ENCODE results near the gene AOC2.
A peak's percentile ranks its signal among the peaks of the same experiment; 100 is the strongest.
"Not testable (repeated sequence)": the region's sequence is repeated elsewhere in the genome, so short reads cannot be mapped to it uniquely, and the experiment has no call there.

AOC2 gene

DNA sequence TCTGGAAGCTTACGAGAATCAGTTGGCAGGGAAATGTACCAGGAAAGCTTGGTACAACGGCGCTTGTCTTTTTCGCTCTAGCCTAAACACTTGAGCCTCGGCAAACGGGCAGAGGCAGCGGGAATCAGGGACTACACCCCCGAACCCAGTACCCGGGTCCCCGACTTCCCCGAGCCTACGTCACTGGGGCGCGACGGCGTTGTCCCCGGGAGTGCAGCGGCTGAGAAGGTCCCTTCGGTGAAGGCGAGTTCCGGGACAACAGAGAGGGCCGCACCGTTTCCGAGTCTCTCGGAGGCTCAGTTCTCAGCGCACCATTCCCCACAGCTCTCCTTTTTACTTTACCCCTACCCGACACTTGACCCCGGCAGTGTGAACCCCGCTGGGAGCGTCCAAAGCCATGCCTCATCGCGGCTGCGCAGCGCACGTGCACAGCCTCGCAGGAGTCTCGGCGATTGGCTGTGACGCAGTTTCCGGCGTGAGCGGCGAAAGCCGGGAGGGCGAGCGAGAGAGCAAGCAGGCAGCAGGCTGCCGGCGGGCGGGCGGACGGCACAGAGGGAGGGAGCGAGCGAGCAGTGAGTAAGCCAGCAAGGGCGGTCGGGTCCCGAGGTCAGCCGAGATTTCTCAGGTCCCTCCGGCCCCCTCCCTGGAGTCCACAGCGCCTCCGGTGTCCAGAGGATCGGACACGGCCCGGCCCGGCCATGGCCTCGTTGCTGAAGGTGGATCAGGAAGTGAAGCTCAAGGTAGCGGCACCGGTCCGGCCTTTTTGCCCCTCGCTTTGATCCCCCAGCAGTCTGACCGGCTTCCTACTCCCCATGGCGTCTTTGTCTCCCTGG lies 11.2 kb upstream of the AOC2 start, which contains the start of gene PSME3:
Gene PSME3, plus strand, starts transcription at position 464 of the 833 bp plus-strand sequence. Its CDS starts 235 bp downstream, at position 699.
- peak; percentile 91 for DNase-seq (ENCODE audit: low spot score)

DNA sequence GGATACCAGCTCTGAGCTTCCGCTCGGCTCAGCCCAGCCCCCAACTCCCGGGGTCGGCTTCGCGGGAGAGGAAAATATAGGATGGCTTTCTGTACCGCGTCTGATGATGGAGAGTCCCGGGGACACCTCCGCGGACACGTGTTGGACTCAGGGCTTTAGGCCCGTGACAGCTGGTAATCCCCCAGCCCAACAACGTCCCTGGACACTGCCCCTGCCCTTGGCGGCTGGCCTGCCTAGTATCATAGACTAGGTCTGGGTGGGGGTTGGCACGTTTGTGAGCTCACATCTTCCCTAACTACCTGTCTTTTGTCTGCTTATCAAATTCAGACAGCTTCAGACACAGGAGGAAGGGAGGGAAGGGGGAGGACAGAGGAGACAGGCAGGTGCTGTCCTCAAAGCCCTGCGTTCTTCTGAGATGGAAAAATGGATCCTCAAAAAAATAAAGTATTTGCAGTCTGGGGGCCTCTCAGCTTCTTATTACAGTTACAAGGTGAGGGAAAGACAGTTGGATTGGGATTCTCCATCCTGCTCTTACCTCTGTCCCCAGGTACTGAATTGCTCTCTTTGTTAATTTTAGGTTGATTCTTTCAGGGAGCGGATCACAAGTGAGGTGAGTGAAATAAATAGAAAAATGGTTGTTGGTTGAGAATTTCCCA lies 10.5 kb upstream of the AOC2 start:
- no peak for DNase-seq (ENCODE audit: low spot score)

- no peak for DNase-seq (ENCODE audit: low spot score)
These were observed 8.6 kb upstream of the AOC2 start for GRCh38 chr17:42835732-42836131.

DNA sequence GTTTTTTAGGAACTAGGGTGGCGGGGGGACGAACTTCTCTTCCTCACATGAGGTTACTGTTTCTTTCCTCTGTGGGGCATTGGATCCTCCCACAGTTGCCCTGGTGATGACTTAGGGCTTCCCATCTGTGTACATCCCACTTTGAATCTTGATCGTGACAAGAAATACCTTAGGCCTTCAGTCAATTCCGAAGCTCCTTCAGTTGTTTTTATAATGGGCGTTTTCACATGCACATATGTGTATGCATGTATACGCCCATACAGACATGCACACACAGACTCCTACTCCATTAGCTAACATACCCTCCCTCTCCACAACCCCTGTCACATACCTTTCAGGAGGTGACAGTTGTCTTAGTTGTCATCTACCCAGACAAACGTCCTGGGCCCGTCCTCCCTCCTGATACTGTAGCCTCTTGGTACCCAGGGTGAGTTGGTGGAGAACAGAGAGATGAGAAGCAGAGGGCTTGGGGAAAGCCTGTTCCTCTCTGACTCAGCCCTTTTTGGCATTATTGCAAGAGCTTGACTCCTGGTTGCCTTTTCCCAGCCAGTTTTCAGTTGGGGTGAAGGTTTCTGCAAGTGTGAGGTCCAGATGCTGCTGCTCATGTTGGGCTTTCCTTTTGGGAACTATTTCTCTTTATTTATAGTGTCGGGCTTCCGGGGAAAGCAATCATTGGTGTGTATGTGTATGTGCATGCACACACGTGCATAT lies 2.2 kb upstream of the AOC2 start:
- DNase-seq (ENCODE audit: low spot score), result no peak

DNA sequence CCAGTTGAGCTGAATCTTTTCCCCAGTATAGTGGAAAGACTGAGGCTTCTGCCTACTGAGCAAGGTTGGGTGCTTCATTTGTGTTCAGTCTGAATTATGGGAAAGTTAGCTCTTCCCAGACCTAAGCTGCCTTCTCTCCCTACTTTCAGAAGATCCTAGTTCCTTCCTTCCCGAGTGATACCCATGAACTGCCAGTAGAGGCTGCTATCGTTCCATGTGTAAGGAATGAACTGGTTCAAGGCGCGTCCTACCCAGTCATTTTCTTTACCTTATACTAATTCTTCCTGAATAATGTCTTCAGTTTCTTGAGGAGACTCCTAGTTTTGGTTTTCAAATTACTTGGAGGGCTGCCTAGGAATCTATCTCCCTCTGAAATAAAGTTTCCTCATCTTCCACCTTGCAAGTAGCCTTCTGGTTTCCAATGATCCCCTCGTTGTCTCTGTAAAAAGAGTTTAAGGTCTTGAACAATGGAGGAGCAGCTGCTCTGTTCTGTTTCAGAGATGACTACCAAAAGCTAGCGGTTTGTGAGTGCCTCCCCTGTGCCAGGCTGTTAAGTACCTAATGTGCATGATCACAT lies 934 bp upstream of the AOC2 start:
- peak; percentile 67 for DNase-seq (ENCODE audit: low spot score)

DNA sequence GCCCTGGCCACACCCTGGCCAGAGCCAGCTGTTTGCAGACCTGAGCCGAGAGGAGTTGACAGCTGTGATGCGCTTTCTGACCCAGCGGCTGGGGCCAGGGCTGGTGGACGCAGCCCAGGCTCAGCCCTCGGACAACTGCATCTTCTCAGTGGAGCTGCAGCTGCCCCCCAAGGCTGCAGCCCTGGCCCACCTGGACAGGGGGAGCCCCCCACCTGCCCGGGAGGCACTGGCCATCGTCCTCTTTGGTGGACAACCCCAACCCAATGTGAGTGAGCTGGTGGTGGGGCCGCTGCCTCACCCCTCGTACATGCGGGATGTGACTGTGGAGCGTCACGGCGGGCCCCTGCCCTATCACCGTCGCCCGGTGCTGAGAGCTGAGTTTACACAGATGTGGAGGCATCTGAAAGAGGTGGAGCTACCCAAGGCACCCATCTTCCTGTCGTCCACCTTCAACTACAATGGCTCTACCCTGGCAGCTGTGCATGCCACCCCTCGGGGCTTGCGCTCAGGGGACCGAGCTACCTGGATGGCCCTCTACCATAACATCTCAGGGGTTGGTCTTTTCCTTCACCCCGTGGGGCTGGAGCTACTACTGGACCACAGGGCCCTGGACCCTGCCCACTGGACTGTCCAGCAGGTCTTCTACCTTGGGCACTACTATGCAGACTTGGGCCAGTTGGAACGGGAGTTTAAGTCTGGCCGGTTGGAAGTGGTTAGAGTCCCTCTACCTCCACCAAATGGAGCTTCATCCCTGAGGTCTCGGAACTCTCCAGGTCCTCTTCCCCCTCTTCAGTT lies 578 bp downstream of the AOC2 start:
- DNase-seq (ENCODE audit: low spot score), result no peak

- no peak for DNase-seq (ENCODE audit: low spot score)
These were observed 1.2 kb downstream of the AOC2 start for GRCh38 chr17:42845556-42845917.

GRCh38 chr17:42845918-42846593 lies 1.7 kb downstream of the AOC2 start:
- DNase-seq (ENCODE audit: low spot score), result peak; percentile 45

- no peak for DNase-seq (ENCODE audit: low spot score)
These were observed 2.4 kb downstream of the AOC2 start for GRCh38 chr17:42846594-42847280.

GRCh38 chr17:42848093-42848492 lies 3.7 kb downstream of the AOC2 start:
- DNase-seq (ENCODE audit: low spot score), result no peak

DNA sequence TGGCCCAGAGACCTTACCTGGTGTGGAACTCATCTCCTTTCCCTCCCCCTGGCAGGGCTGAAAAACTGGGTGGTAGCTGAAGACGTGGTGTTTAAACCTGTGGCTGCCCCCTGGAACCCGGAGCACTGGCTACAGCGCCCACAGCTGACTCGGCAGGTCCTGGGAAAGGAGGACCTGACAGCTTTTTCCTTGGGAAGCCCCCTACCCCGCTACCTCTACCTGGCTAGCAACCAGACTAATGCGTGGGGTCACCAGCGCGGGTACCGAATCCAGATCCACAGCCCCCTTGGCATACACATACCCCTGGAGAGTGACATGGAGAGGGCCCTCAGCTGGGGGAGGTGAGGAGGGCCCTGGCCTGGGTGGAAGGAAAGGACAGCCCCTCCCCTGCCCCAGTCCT lies 4.7 kb downstream of the AOC2 start:
- no peak for DNase-seq (ENCODE audit: low spot score)

- DNase-seq (ENCODE audit: low spot score), result peak; percentile 58
These were observed 5.2 kb downstream of the AOC2 start for GRCh38 chr17:42849451-42850181.

GRCh38 chr17:42850954-42851353 lies 6.6 kb downstream of the AOC2 start, which contains the start of gene AOC3:
TSS of gene AOC3 (plus strand) at chr17:42851199. CDS start at chr17:42851344, 145 bp downstream.
- no peak for DNase-seq (ENCODE audit: low spot score)

DNA sequence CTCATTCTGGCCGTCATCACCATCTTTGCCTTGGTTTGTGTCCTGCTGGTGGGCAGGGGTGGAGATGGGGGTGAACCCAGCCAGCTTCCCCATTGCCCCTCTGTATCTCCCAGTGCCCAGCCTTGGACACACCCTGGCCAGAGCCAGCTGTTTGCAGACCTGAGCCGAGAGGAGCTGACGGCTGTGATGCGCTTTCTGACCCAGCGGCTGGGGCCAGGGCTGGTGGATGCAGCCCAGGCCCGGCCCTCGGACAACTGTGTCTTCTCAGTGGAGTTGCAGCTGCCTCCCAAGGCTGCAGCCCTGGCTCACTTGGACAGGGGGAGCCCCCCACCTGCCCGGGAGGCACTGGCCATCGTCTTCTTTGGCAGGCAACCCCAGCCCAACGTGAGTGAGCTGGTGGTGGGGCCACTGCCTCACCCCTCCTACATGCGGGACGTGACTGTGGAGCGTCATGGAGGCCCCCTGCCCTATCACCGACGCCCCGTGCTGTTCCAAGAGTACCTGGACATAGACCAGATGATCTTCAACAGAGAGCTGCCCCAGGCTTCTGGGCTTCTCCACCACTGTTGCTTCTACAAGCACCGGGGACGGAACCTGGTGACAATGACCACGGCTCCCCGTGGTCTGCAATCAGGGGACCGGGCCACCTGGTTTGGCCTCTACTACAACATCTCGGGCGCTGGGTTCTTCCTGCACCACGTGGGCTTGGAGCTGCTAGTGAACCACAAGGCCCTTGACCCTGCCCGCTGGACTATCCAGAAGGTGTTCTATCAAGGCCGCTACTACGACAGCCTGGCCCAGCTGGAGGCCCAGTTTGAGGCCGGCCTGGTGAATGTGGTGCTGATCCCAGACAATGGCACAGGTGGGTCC lies 7.2 kb downstream of the AOC2 start:
- not testable (repeated sequence) for DNase-seq (ENCODE audit: low spot score)

GRCh38 chr17:42852351-42852750 lies 8.0 kb downstream of the AOC2 start:
- no peak for DNase-seq (ENCODE audit: low spot score)

DNA sequence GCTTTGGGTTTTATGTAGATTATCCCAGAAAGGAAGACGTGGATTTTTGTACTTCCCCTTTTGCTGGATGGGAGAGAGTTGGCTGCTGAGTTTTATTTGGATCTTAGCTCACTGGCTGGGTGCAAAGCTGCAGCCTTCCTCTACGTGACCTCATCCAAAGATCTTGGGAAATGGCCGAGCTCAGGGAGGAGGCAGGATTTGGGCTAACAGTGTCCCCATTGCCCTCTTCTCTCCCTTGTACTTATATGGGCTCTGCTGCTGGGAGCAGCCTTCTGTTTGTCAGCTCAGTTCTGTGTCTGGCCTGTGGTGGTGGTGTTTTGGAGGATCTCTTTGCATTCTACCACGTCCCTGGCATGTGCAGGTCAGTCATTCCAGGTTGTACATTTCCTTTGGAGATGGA lies 8.6 kb downstream of the AOC2 start:
- no peak for DNase-seq (ENCODE audit: low spot score)

DNA sequence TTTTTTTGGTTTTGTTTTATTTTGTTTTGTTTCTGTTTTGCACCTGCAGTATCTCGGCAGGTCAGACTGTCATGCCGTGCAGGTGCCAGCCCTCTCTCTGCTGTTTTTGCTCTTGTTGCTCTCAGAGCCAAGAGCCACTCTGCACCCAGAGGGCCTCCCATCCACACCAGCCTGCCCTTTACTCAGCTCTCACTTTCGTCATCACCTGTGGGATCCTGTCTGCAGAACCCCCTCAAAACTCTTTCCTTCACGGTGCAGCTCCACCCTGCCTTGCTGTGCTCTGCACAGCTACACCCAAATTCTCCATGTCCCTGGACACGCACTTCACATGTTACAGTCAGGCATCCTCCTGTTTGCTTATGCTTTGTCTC lies 9.2 kb downstream of the AOC2 start:
- DNase-seq (ENCODE audit: low spot score), result no peak

GRCh38 chr17:42853968-42854790 lies 9.8 kb downstream of the AOC2 start:
- DNase-seq (ENCODE audit: low spot score), result no peak

All from kidney tubule cell (primary cell).